WTC11 (cell line): ENCODE measurements around the gene UGT1A1. TPM values are rescaled to one million over a fixed set of nuclear protein-coding genes. Genes with fewer than 3 reads are reported as not detected.

Experiments used
- ATAC-seq: fragments of 200-7000 bp; cut with Tn5 transposase; 2 replicates; pipeline ENCODE4 v1.10.0; 2021; ENCODE audit warnings: mild to moderate bottlenecking, moderate library complexity
- CTCF ChIA-PET: fragments of 300-600 bp; sonication (Branson Sonifier 250); formaldehyde crosslinking; loops from one replicate; lab custom pipeline; 2021; ENCODE audit warnings: antibody characterized with exemption; lab: Charles Lee
- POLR2A ChIA-PET: fragments of 350-600 bp; sonication (Branson Sonifier 250); formaldehyde crosslinking; loops from one replicate; lab custom pipeline; 2021; ENCODE audit warnings: antibody characterized with exemption; lab: Charles Lee
- DNase-seq: peaks from one replicate; pipeline ENCODE4 v3.0.0; 2021; ENCODE audit warnings: low spot score
- H3K27ac Mint-ChIP-seq: 2 replicates; pipeline ENCODE4 v1.8.0; 2021; ENCODE audit warnings: mixed read lengths
- H3K27me3 Mint-ChIP-seq: 2 replicates; pipeline ENCODE4 v1.8.0; 2021; ENCODE audit warnings: low read depth, mild to moderate bottlenecking, moderate library complexity, mixed read lengths
- H3K36me3 Mint-ChIP-seq: 2 replicates; pipeline ENCODE4 v1.8.0; 2021; ENCODE audit warnings: mixed read lengths
- H3K4me1 Mint-ChIP-seq: 2 replicates; pipeline ENCODE4 v1.8.0; 2022; ENCODE audit warnings: mixed read lengths
- H3K4me3 Mint-ChIP-seq: 2 replicates; pipeline ENCODE4 v1.8.0; 2021; ENCODE audit warnings: mild to moderate bottlenecking, moderate library complexity, mixed read lengths
- H3K9me3 Mint-ChIP-seq: 2 replicates; pipeline ENCODE4 v1.8.0; 2021; ENCODE audit warnings: mixed read lengths
- E2F5 ChIP-seq: sonication (generic); formaldehyde crosslinking; IDR thresholded peaks from 2 replicates; pipeline ENCODE4 v1.8.1; 2022; ENCODE audit warnings: mild to moderate bottlenecking, moderate library complexity, missing genetic modification reagents
- EMX1 ChIP-seq: fragments of 250-450 bp; sonication (Bioruptor Pico); IDR thresholded peaks from 2 replicates; pipeline ENCODE4 v1.8.0; 2021; ENCODE audit warnings: mild to moderate bottlenecking
- ERG ChIP-seq: fragments of 250-450 bp; sonication (Bioruptor Pico); IDR thresholded peaks from 2 replicates; pipeline ENCODE4 v1.8.0; 2021; ENCODE audit warnings: mild to moderate bottlenecking
- FOXJ3 ChIP-seq: sonication (generic); formaldehyde crosslinking; IDR thresholded peaks from 2 replicates; pipeline ENCODE4 v1.9.0; 2021; ENCODE audit warnings: missing genetic modification reagents, mild to moderate bottlenecking, borderline replicate concordance
- FOXP1 ChIP-seq: sonication (generic); formaldehyde crosslinking; IDR thresholded peaks from 2 replicates; pipeline ENCODE4 v1.8.0; 2022; ENCODE audit warnings: missing genetic modification reagents, mild to moderate bottlenecking, moderate library complexity, borderline replicate concordance
- GRHL2 ChIP-seq: fragments of 250-450 bp; sonication (Bioruptor Pico); IDR thresholded peaks from 2 replicates; pipeline ENCODE4 v1.8.0; 2022; ENCODE audit warnings: mild to moderate bottlenecking, moderate library complexity; ENCODE audit not compliant: insufficient replicate concordance, severe bottlenecking
- JAZF1 ChIP-seq: fragments of 250-450 bp; sonication (Bioruptor Pico); IDR thresholded peaks from 2 replicates; pipeline ENCODE4 v1.9.0; 2021; ENCODE audit warnings: moderate library complexity, mild to moderate bottlenecking, inconsistent platforms
- MXD4 ChIP-seq: fragments of 250-450 bp; sonication (Bioruptor Pico); IDR thresholded peaks from 2 replicates; pipeline ENCODE4 v1.8.0; 2021; ENCODE audit warnings: mild to moderate bottlenecking, moderate library complexity, borderline replicate concordance
- NR2C2 ChIP-seq: sonication (generic); formaldehyde crosslinking; IDR thresholded peaks from 2 replicates; pipeline ENCODE4 v1.8.0; 2022; ENCODE audit warnings: mild to moderate bottlenecking, missing genetic modification reagents
- PRRX2 ChIP-seq: fragments of 250-450 bp; sonication (Bioruptor Pico); IDR thresholded peaks from 2 replicates; pipeline ENCODE4 v1.8.0; 2021; ENCODE audit warnings: mild to moderate bottlenecking
- SMAD3 ChIP-seq: sonication (generic); formaldehyde crosslinking; IDR thresholded peaks from 2 replicates; pipeline ENCODE4 v1.8.0; 2022; ENCODE audit warnings: missing genetic modification reagents, mild to moderate bottlenecking, borderline replicate concordance
- SMAD4 ChIP-seq: sonication (generic); formaldehyde crosslinking; IDR thresholded peaks from 2 replicates; pipeline ENCODE4 v1.8.0; 2022; ENCODE audit warnings: mild to moderate bottlenecking, missing genetic modification reagents
- TP53 ChIP-seq: sonication (generic); formaldehyde crosslinking; IDR thresholded peaks from 2 replicates; pipeline ENCODE4 v1.8.1; 2023; ENCODE audit warnings: mild to moderate bottlenecking, missing genetic modification reagents
- ZNF317 ChIP-seq: sonication (generic); formaldehyde crosslinking; IDR thresholded peaks from 2 replicates; pipeline ENCODE4 v1.8.1; 2023; ENCODE audit warnings: low read depth, mild to moderate bottlenecking, moderate library complexity, missing genetic modification reagents, borderline replicate concordance
- ZNF671 ChIP-seq: fragments of 250-450 bp; sonication (Bioruptor Pico); IDR thresholded peaks from 2 replicates; pipeline ENCODE4 v1.8.0; 2021; ENCODE audit warnings: mild to moderate bottlenecking
- ZSCAN18 ChIP-seq: fragments of 250-450 bp; sonication (Bioruptor Pico); IDR thresholded peaks from 2 replicates; pipeline ENCODE4 v2.1.2; 2022; ENCODE audit warnings: mild to moderate bottlenecking, moderate library complexity
- total RNA-seq: library from RNA; stranded (reverse); gene quantifications from 3 replicates; pipeline ENCODE4 v1.2.3, GENCODE V29; 2021
- TF ChIP-seq, protein P1 (sequence below): sonication (generic); formaldehyde crosslinking; IDR thresholded peaks from 2 replicates; pipeline ENCODE4 v1.8.1; 2022; ENCODE audit warnings: low read depth, missing genetic modification reagents, borderline replicate concordance
- TF ChIP-seq, protein P2 (sequence below): fragments of 250-450 bp; sonication (Bioruptor Pico); conservative IDR thresholded peaks from 2 replicates; pipeline ENCODE4 v1.9.0; 2021; ENCODE audit warnings: mild to moderate bottlenecking
- TF ChIP-seq, protein P3 (sequence below): fragments of 250-450 bp; sonication (Bioruptor Pico); IDR thresholded peaks from 2 replicates; pipeline ENCODE4 v1.9.0; 2021; ENCODE audit warnings: mild to moderate bottlenecking, borderline replicate concordance

Gene UGT1A1
- total RNA-seq, 1 experiment from 2014 or later: not detected

DNA sequence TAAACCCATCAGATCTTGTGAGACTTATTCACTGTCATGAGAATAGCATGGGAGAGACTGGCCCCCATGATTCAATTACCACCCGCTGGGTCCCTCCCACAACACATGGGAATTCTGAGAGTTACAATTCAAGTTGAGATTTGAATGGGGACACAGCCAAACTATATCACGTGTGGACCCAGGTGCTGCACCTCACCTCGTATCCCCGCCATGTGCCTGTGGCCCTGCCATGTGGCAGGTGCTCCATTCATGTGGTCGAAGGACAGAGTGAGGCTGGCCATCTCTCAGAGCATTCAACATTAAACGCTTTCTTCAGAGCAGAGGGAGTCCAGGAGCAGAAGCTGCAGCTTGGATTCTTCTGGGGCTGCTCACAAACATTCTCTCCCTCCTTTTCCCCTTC, 50.3 kb downstream of the UGT1A1 start (continued):
- TF ChIP-seq, protein P1, sequence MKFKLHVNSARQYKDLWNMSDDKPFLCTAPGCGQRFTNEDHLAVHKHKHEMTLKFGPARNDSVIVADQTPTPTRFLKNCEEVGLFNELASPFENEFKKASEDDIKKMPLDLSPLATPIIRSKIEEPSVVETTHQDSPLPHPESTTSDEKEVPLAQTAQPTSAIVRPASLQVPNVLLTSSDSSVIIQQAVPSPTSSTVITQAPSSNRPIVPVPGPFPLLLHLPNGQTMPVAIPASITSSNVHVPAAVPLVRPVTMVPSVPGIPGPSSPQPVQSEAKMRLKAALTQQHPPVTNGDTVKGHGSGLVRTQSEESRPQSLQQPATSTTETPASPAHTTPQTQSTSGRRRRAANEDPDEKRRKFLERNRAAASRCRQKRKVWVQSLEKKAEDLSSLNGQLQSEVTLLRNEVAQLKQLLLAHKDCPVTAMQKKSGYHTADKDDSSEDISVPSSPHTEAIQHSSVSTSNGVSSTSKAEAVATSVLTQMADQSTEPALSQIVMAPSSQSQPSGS (CRISPR knock-in tag): no peak
- TF ChIP-seq ZNF671 (CRISPR knock-in tag) (no peak), ERG (CRISPR knock-in tag) (no peak)

- ATAC-seq (no peak), DNase-seq (no peak)
- H3K4me3 Mint-ChIP-seq: no peak overlapping the region
- no peaks in the 10 kb centered on the region for H3K4me1 Mint-ChIP-seq
- H3K27ac Mint-ChIP-seq: no peak overlapping the region
- ChIA-PET POLR2A (no interaction called here), CTCF (no interaction called here)
- H3K27me3 Mint-ChIP-seq: no peaks in the 10 kb centered on the region; the same call in 1 of the 2 replicates
- peaks cover 11% of the 10 kb centered on the region for H3K9me3 Mint-ChIP-seq
- no peaks in the 10 kb centered on the region for H3K36me3 Mint-ChIP-seq
- TF ChIP-seq SMAD4 (no peak), TP53 (CRISPR knock-in tag) (no peak), FOXJ3 (no peak), E2F5 (CRISPR knock-in tag) (no peak), EMX1 (no peak), SMAD3 (CRISPR knock-in tag) (no peak), GRHL2 (no peak), ZSCAN18 (CRISPR knock-in tag) (no peak), PRRX2 (CRISPR knock-in tag) (no peak), JAZF1 (CRISPR knock-in tag) (no peak), NR2C2 (CRISPR knock-in tag) (no peak), FOXP1 (no peak), MXD4 (CRISPR knock-in tag) (no peak), ERG (CRISPR knock-in tag) (no peak), ZNF317 (CRISPR knock-in tag) (no peak)
- TF ChIP-seq, protein P2, sequence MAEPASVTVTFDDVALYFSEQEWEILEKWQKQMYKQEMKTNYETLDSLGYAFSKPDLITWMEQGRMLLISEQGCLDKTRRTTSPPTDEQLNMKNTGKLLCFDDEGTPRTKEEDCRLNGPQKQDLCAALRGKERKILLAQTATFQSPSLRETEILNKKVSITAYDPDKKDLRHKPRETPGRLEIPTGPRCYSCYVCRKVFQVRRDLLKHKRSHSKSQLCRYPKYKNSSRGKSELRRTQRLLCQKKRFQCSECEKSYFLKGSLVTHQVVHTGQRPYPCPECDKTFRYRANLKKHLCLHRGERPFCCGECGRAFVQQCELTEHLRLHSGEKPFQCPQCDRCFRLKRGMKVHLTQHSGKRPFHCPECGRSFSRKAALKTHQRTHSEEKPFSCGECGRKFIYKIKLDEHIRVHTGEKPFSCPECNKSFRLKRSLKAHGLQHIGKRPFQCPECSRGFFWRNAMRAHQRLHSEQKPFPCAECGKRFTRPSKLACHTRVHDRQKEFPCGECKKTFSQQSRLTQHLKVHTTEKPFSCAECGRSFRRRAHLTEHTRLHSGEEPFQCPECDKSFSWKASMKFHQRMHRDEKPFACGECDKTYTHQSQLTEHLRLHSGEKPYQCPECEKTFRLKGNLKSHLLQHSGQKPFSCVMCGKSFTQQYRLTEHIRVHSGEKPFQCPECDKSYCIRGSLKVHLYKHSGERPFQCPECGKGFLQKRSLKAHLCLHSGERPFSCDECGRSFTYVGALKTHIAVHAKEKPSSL: no peak
- TF ChIP-seq, protein P3, sequence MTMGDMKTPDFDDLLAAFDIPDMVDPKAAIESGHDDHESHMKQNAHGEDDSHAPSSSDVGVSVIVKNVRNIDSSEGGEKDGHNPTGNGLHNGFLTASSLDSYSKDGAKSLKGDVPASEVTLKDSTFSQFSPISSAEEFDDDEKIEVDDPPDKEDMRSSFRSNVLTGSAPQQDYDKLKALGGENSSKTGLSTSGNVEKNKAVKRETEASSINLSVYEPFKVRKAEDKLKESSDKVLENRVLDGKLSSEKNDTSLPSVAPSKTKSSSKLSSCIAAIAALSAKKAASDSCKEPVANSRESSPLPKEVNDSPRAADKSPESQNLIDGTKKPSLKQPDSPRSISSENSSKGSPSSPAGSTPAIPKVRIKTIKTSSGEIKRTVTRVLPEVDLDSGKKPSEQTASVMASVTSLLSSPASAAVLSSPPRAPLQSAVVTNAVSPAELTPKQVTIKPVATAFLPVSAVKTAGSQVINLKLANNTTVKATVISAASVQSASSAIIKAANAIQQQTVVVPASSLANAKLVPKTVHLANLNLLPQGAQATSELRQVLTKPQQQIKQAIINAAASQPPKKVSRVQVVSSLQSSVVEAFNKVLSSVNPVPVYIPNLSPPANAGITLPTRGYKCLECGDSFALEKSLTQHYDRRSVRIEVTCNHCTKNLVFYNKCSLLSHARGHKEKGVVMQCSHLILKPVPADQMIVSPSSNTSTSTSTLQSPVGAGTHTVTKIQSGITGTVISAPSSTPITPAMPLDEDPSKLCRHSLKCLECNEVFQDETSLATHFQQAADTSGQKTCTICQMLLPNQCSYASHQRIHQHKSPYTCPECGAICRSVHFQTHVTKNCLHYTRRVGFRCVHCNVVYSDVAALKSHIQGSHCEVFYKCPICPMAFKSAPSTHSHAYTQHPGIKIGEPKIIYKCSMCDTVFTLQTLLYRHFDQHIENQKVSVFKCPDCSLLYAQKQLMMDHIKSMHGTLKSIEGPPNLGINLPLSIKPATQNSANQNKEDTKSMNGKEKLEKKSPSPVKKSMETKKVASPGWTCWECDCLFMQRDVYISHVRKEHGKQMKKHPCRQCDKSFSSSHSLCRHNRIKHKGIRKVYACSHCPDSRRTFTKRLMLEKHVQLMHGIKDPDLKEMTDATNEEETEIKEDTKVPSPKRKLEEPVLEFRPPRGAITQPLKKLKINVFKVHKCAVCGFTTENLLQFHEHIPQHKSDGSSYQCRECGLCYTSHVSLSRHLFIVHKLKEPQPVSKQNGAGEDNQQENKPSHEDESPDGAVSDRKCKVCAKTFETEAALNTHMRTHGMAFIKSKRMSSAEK (CRISPR knock-in tag): no peak
These were observed 51.0 kb downstream of the UGT1A1 start for GRCh38 chr2:233811087-233811486.
